H1 (cell line): ENCODE data around the gene SLC43A1. TPM values are rescaled to one million over a fixed set of nuclear protein-coding genes. Genes with fewer than 3 reads are reported as not detected.
A peak's percentile ranks its signal among the peaks of the same experiment; 100 is the strongest.

ENCODE experiments used
- CTCF ChIA-PET: fragments of 300-600 bp; sonication (Branson Sonifier 250); formaldehyde crosslinking; loops from one replicate; lab custom pipeline; 2021; ENCODE audit not compliant: partially characterized antibody; lab: Charles Lee
- POLR2A ChIA-PET: fragments of 300-600 bp; sonication (Branson Sonifier 250); formaldehyde crosslinking; loops from one replicate; lab custom pipeline; 2021; ENCODE audit warnings: inconsistent platforms; ENCODE audit not compliant: partially characterized antibody; lab: Charles Lee
- DNase-seq, 2 experiments: peaks; one replicate each; pipeline versions ENCODE4 v3.0.0 to v3.0.0-alpha.2; 2010 to 2022; ENCODE audit warnings: low spot score in 2 of 2, low read depth in 1 of 2, mixed read lengths in 1 of 2
- FAIRE-seq: peaks from 2 replicates; lab custom pipeline; 2011; peaks lifted over from hg19 to GRCh38; lab: Jason Lieb, UNC
- H2AFZ ChIP-seq: 2 replicates; pipeline ENCODE4 v1.8.1; 2012; ENCODE audit warnings: low read length, inconsistent platforms
- H2AK5ac ChIP-seq: 2 replicates; pipeline ENCODE4 v1.6.1; 2013; ENCODE audit warnings: low read depth, low read length
- H2BK120ac ChIP-seq: replicated peaks from 2 replicates; pipeline ENCODE3; 2013; ENCODE audit warnings: low read depth, low read length, inconsistent platforms
- H2BK12ac ChIP-seq: 2 replicates; pipeline ENCODE4 v1.6.1; 2013; ENCODE audit warnings: low read depth, low read length
- H2BK15ac ChIP-seq: 2 replicates; pipeline ENCODE4 v1.6.1; 2013; ENCODE audit warnings: low read length
- H2BK20ac ChIP-seq: 2 replicates; pipeline ENCODE4 v1.6.1; 2013; ENCODE audit warnings: low read length
- H2BK5ac ChIP-seq: 2 replicates; pipeline ENCODE4 v1.6.1; 2013; ENCODE audit warnings: low read depth, low read length
- H3K14ac ChIP-seq: 2 replicates; pipeline ENCODE4 v1.6.1; 2013; ENCODE audit warnings: inconsistent platforms; ENCODE audit not compliant: insufficient read length
- H3K18ac ChIP-seq: 2 replicates; pipeline ENCODE4 v1.6.1; 2013; ENCODE audit warnings: low read length; ENCODE audit errors: extremely low read depth
- H3K23ac ChIP-seq: 2 replicates; pipeline ENCODE4 v1.6.1; 2013; ENCODE audit warnings: inconsistent platforms; ENCODE audit not compliant: insufficient read length
- H3K23me2 ChIP-seq: 2 replicates; pipeline ENCODE4 v1.6.1; 2013; ENCODE audit warnings: low read depth, low read length
- H3K27ac ChIP-seq: 2 replicates; pipeline ENCODE4 v1.6.1; 2011; ENCODE audit warnings: low read depth, low read length, inconsistent platforms
- H3K27me3 ChIP-seq, 4 experiments: replicated peaks in 1 of 4; 1 replicate in 1 of 4; 2 replicates in 3 of 4; pipeline versions ENCODE4 v1.6.1 to v1.8.1; 2011 to 2013; ENCODE audit warnings: low read length in 3 of 4, mild to moderate bottlenecking in 3 of 4, inconsistent platforms in 2 of 4, mixed read lengths in 2 of 4, moderate library complexity in 1 of 4; ENCODE audit not compliant: control insufficient read depth in 3 of 4, insufficient read depth in 3 of 4; ENCODE audit errors: extremely low read depth in 1 of 4
- H3K36me3 ChIP-seq, 4 experiments: 2 replicates each; pipeline versions ENCODE4 v1.6.1 to v1.8.1; 2011 to 2013; ENCODE audit warnings: mild to moderate bottlenecking in 4 of 4, low read length in 3 of 4, moderate library complexity in 2 of 4, control low read depth in 1 of 4, inconsistent platforms in 1 of 4; ENCODE audit not compliant: insufficient read depth in 4 of 4, control insufficient read depth in 2 of 4
- H3K4ac ChIP-seq: replicated peaks from 2 replicates; pipeline ENCODE3; 2013; ENCODE audit warnings: low read length, low read depth, mixed read lengths, inconsistent platforms; ENCODE audit not compliant: insufficient read length
- H3K4me1 ChIP-seq, 4 experiments: replicated peaks in 1 of 4; 1 replicate in 1 of 4; 2 replicates in 3 of 4; pipeline versions ENCODE4 v1.6.1 to v1.8.1; 2011 to 2013; ENCODE audit warnings: low read length in 3 of 4, inconsistent platforms in 2 of 4, mixed read lengths in 1 of 4; ENCODE audit not compliant: insufficient read depth in 4 of 4, control insufficient read depth in 3 of 4
- H3K4me2 ChIP-seq, 2 experiments: 2 replicates each; pipeline versions ENCODE4 v1.6.1 to v1.8.1; 2011 to 2013; ENCODE audit warnings: low read depth in 2 of 2, low read length in 2 of 2, control low read depth in 1 of 2, inconsistent platforms in 1 of 2, mild to moderate bottlenecking in 1 of 2; ENCODE audit not compliant: insufficient read depth in 1 of 2
- H3K4me3 ChIP-seq, 4 experiments: fragments of 200-600, 300-600 bp in 1 of 4; sonication (generic), shearing (Covaris generic), sonication (Bioruptor Twin) in 1 of 4; 2 replicates each; pipeline versions ENCODE4 v1.5.1 to v1.8.1; 2011 to 2016; ENCODE audit warnings: low read length in 4 of 4, low read depth in 3 of 4, control low read depth in 2 of 4, inconsistent platforms in 2 of 4, mild to moderate bottlenecking in 2 of 4, mixed read lengths in 1 of 4, moderate library complexity in 1 of 4; ENCODE audit not compliant: insufficient read depth in 2 of 4; ENCODE audit errors: extremely low read depth in 1 of 4
- H3K56ac ChIP-seq: replicated peaks from 2 replicates; pipeline ENCODE3; 2013; ENCODE audit warnings: low read depth, mild to moderate bottlenecking, mixed read lengths, low read length, inconsistent platforms; ENCODE audit not compliant: insufficient read length
- H3K79me1 ChIP-seq: 2 replicates; pipeline ENCODE4 v1.6.1; 2013; ENCODE audit warnings: low read depth, low read length, control low read depth
- H3K79me2 ChIP-seq, 2 experiments: 2 replicates each; pipeline versions ENCODE4 v1.6.1 to v1.8.1; 2012 to 2013; ENCODE audit warnings: low read length in 2 of 2, mild to moderate bottlenecking in 2 of 2, inconsistent platforms in 1 of 2; ENCODE audit not compliant: insufficient read depth in 2 of 2, control insufficient read depth in 1 of 2
- H3K9ac ChIP-seq, 4 experiments: replicated peaks in 1 of 4; 1 replicate in 1 of 4; 2 replicates in 3 of 4; pipeline versions ENCODE4 v1.6.1 to v1.8.1; 2011 to 2013; ENCODE audit warnings: low read depth in 3 of 4, low read length in 3 of 4, control low read depth in 2 of 4, mild to moderate bottlenecking in 2 of 4, moderate library complexity in 2 of 4, inconsistent platforms in 1 of 4; ENCODE audit errors: extremely low read depth in 1 of 4
- H3K9me3 ChIP-seq, 2 experiments: 2 replicates each; pipeline versions ENCODE4 v1.6.1 to v1.8.1; 2012 to 2013; ENCODE audit warnings: mild to moderate bottlenecking in 2 of 2, moderate library complexity in 2 of 2, control low read depth in 1 of 2, inconsistent platforms in 1 of 2, low read depth in 1 of 2, low read length in 1 of 2, mixed read lengths in 1 of 2; ENCODE audit not compliant: insufficient read depth in 2 of 2
- H4K20me1 ChIP-seq, 2 experiments: replicated peaks in 1 of 2; 2 replicates each; pipeline versions ENCODE3 to v1.8.1; 2011 to 2013; ENCODE audit warnings: inconsistent platforms in 2 of 2, low read length in 2 of 2, mild to moderate bottlenecking in 1 of 2; ENCODE audit not compliant: insufficient read depth in 2 of 2, control insufficient read depth in 1 of 2
- H4K5ac ChIP-seq: 2 replicates; pipeline ENCODE4 v1.6.1; 2013; ENCODE audit warnings: low read length, low read depth, mixed read lengths, inconsistent platforms; ENCODE audit not compliant: insufficient read length
- H4K8ac ChIP-seq: 2 replicates; pipeline ENCODE4 v1.8.0; 2013; ENCODE audit warnings: mild to moderate bottlenecking, moderate library complexity, low read length, inconsistent platforms; ENCODE audit not compliant: insufficient read depth; ENCODE audit errors: extremely low read depth
- H4K91ac ChIP-seq: replicated peaks from 2 replicates; pipeline ENCODE3; 2013; ENCODE audit warnings: low read length, mixed read lengths, inconsistent platforms; ENCODE audit not compliant: insufficient read length
- ASH2L ChIP-seq: fragments of 200-600, 300-600 bp; sonication (generic); IDR thresholded peaks from one replicate; pipeline ENCODE4 v1.7.1; 2017; ENCODE audit warnings: low read length
- EP300 ChIP-seq, 2 experiments: IDR thresholded peaks; 1 replicate in 1 of 2; 2 replicates in 1 of 2; pipeline ENCODE4 v1.6.1; 2011 to 2012; ENCODE audit warnings: low read depth in 2 of 2, low read length in 2 of 2, mild to moderate bottlenecking in 2 of 2, borderline replicate concordance in 1 of 2, inconsistent platforms in 1 of 2, moderate library complexity in 1 of 2
- POU5F1 ChIP-seq: IDR thresholded peaks from 2 replicates; pipeline ENCODE4 v1.6.1; 2011; ENCODE audit warnings: low read depth, mild to moderate bottlenecking, low read length, moderate library complexity
- RFX5 ChIP-seq: IDR thresholded peaks from 2 replicates; pipeline ENCODE4 v1.6.1; 2011; ENCODE audit warnings: low read depth, low read length, improper control_type of control experiment, borderline replicate concordance
- RXRA ChIP-seq: IDR thresholded peaks from 2 replicates; pipeline ENCODE4 v1.6.1; 2011; ENCODE audit warnings: low read depth, mild to moderate bottlenecking, low read length, moderate library complexity; ENCODE audit not compliant: insufficient read depth
- SAP30 ChIP-seq: fragments of 300-600 bp; sonication (generic); IDR thresholded peaks from 2 replicates; pipeline ENCODE4 v1.7.1; 2012; ENCODE audit warnings: low read length, moderate library complexity, mild to moderate bottlenecking, inconsistent platforms; ENCODE audit not compliant: insufficient read depth, insufficient replicate concordance
- SIN3A ChIP-seq, 2 experiments: IDR thresholded peaks in 1 of 2; conservative IDR thresholded peaks in 1 of 2; 2 replicates each; pipeline ENCODE4 v1.6.1; 2011 to 2012; ENCODE audit warnings: low read length in 2 of 2, improper control_type of control experiment in 1 of 2, low read depth in 1 of 2, mild to moderate bottlenecking in 1 of 2
- TBP ChIP-seq: IDR thresholded peaks from 2 replicates; pipeline ENCODE4 v1.6.1; 2011; ENCODE audit warnings: low read depth, low read length, improper control_type of control experiment
- YY1 ChIP-seq: IDR thresholded peaks from 2 replicates; pipeline ENCODE4 v1.6.1; 2011; ENCODE audit warnings: low read depth, mild to moderate bottlenecking, low read length
- WGBS, 2 experiments: shearing (Covaris generic) in 1 of 2; methylation state at CpG; one replicate each; pipeline versions ENCODE4 v1.1.6 to v1.1.7; 2013 to 2015; ENCODE audit warnings: low lambda C conversion rate in 2 of 2, mixed read lengths in 2 of 2, inconsistent platforms in 1 of 2, low coverage in 1 of 2, missing lambda C conversion rate in 1 of 2; ENCODE audit not compliant: insufficient replicate concordance in 2 of 2, insufficient coverage in 1 of 2, insufficient read length in 1 of 2; ENCODE audit errors: extremely low coverage in 1 of 2, missing lambda C conversion rate in 1 of 2; 5-methylcytosine and 5-hydroxymethylcytosine counted together
- polyA plus RNA-seq, 7 experiments: library from polyadenylated mRNA; depleted of rRNA in 3 of 7; stranded (reverse) in 5 of 7; unstranded in 2 of 7; fragments of >200 nt in 5 of 7; fragments of 200-250 nt in 2 of 7; gene quantifications; 1 replicate in 5 of 7; 2 replicates in 1 of 7; 4 replicates in 1 of 7; pipeline versions ENCODE4 v1.2.1 to v1.2.3, GENCODE V29; 2011 to 2013; ENCODE audit warnings: missing spikeins in 2 of 7, mixed read lengths in 2 of 7
- total RNA-seq: library from RNA; stranded (reverse); fragmentation: NEBNext Ultra II Directional; extraction: Animal tissue kit (Norgen Biotek cat#: 25700); gene quantifications from 2 replicates; pipeline ENCODE4 v1.2.1, GENCODE V29; 2021

The SLC43A1 gene
- total and polyA plus RNA-seq, 2 of the 8 experiments (the other 6 are each of a cell fraction or from before 2014, with no cell fraction given) = 34.5 to 58.0 TPM

- H3K79me2 ChIP-seq = peaks cover 0 to 9% of the 10 kb centered on the region in 2 experiments; a peak in 2 of 4 replicates
- H3K4me1 ChIP-seq = peaks cover 7 to 18% (median 14%) of the 10 kb centered on the region in 4 experiments
- no peaks in the 10 kb centered on the region for H3K9me3 ChIP-seq
- H3K27ac ChIP-seq = no peak overlapping the region
- H4K5ac ChIP-seq = no peak overlapping the region
- H3K4me3 ChIP-seq = no peak overlapping the region
- 0 out of 2 replicates have a peak overlapping the region, but pooled peaks have one; percentile 53 for H2BK15ac ChIP-seq
- H3K4me2 ChIP-seq = no peak overlapping the region
- peaks cover 2% of the 10 kb centered on the region; the same call in 1 of the 2 replicates for H3K79me1 ChIP-seq
- DNase-seq = no peak
- H4K8ac ChIP-seq = no peak overlapping the region
- H2BK120ac ChIP-seq = no peak overlapping the region
- FAIRE-seq = no peak
- POLR2A ChIA-PET = interaction anchor here (0.6 to 4.3 kb wide), 10 partner anchors 8 to 139 kb away, joined by 3 to 66 read pairs (median 4); partner anchors contain the start of genes SLC43A1, TIMM10 and UBE2L6
- H3K56ac ChIP-seq = no peak overlapping the region
- no peak overlapping the region for H2AK5ac ChIP-seq
- WGBS, 2 experiments = 96% methylated on average over 4 of the region's 4 CpGs; no CpG with 5 or more reads in 1 of the 2 experiments
- no peak overlapping the region for H3K14ac ChIP-seq
- no peak overlapping the region for H3K4ac ChIP-seq
- no peak overlapping the region for H3K23ac ChIP-seq
- H4K20me1 ChIP-seq = peaks cover 0 to 2% of the 10 kb centered on the region in 2 experiments
- no peaks in the 10 kb centered on the region for H3K27me3 ChIP-seq
- H3K18ac ChIP-seq = no peak overlapping the region
- no peak overlapping the region for H2AFZ ChIP-seq
- no peaks in the 10 kb centered on the region; a peak in 1 of 8 replicates for H3K36me3 ChIP-seq
- H3K23me2 ChIP-seq = peaks cover 2% of the 10 kb centered on the region; the same call in 1 of the 2 replicates
- TF ChIP-seq RFX5 = no peak
- TF ChIP-seq POU5F1 = no peak
- no peak for TF ChIP-seq SAP30
- TF ChIP-seq RXRA = no peak
- TF ChIP-seq ASH2L = no peak
- TF ChIP-seq TBP = no peak
- TF ChIP-seq YY1 = no peak
- TF ChIP-seq SIN3A (conservative IDR thresholded peaks at IDR 0.05 in 1 of 2, IDR thresholded peaks at IDR 0.05 in 1 of 2; ENCODE audit: low read depth in 1 of 2, low read length in 2 of 2) = no peak
- TF ChIP-seq EP300 (IDR thresholded peaks at IDR 0.05; ENCODE audit: borderline replicate concordance in 1 of 2, low read depth in 2 of 2, low read length in 2 of 2) = no peak
- CTCF ChIA-PET = interaction anchor here (0.7 to 33.7 kb wide), 14 partner anchors 9 to 273 kb away, joined by 3 to 1146 read pairs (median 5); partner anchors contain the start of genes PRG3, RTN4RL2, SLC43A1 and SMTNL1
- no peak overlapping the region for H4K91ac ChIP-seq
- no peak overlapping the region for H2BK20ac ChIP-seq
- no peak overlapping the region for H2BK5ac ChIP-seq
- no peak overlapping the region for H2BK12ac ChIP-seq
- H3K9ac ChIP-seq = no peak overlapping the region
These were observed 13.5 kb downstream of the SLC43A1 start for GRCh38 chr11:57501953-57502352.
